Measurements from ENCODE around the gene SAMD14. TPM values are rescaled to one million over a fixed set of nuclear protein-coding genes. Genes with fewer than 3 reads are reported as not detected.

Gene SAMD14
- total RNA-seq, 2 experiments from 2014 or later = 0.59 TPM; not detected in 1

DNA sequence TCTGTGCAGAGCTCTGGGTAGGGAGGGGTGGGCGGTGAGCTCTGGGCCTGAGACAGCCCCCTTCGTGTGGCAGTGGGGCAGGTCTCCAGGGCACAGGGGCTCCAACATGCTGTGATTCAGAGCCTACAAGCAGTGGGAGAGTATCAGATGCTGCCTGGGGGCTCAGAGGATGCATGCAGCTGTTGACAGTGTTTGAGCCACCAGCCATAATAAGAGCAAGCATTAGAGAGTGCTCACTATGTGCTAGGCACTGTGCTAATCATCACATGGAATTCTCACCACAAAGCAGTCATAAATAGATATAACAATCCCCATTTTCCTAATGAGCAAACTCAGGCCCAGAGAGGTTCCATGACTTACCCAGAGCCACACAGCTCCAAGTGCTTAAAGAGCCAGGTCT lies 26.7 kb downstream of the SAMD14 start:
- intact Hi-C loops (cut with micrococcal nuclease; ENCODE audit: unreplicated experiment) = no loop called here
- BruUV-seq (replicated peaks) = no TSS peak

DNA sequence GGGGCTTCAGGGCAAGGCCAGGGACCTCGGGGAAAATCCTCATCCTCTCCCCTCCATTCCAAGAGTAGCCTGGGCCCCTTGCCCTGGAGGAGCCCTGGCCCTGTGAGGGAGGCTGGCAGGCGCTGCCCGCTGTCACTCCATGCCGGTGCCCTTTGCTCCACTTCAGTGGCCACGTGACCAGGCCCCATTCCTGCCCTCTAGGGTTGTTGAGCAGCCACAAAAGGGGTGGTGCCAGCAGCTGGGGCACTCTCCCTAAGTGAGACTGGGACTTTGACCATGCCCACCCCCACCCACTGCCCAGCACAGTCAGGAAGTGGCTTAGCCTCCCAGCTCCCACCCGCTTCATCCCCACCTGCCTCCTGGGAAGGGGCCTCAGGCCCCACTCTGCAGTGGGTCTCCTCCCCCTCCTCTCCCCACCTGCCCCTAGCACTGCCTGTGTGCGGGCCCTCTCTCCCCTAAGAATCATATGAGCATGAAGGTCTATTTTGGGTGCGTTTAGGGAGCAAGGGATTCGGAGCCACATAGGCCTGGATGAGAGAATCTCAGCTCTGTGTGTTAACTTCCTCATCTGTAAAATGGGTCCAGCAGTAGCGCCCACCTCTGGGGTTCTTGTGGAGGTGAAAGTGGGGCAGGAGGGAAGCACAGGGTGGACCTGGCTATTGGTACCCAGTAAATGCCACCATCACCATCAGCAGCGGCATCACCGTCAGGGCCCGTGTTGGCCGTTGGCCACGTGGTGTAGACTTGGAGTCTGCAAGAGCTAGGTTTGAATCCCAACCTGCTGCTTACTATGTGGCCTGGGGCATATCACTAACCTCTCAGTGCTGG lies 27.6 kb downstream of the SAMD14 start:
- Histone ChIP-seq H3K4me3 (ENCODE audit: low read depth, low read length, poor library complexity, severe bottlenecking) (no peak overlapping the region), H2AFZ (ENCODE audit: low read length) (no peak overlapping the region), H3K4me1 (ENCODE audit: insufficient read depth, low read length, poor library complexity, severe bottlenecking) (no peaks in the 10 kb centered on the region), H3K4me2 (ENCODE audit: low read length) (no peak overlapping the region), H4K20me1 (ENCODE audit: insufficient read depth, low read length) (no peaks in the 10 kb centered on the region), H3K36me3 (ENCODE audit: insufficient read depth, low read length) (no peaks in the 10 kb centered on the region), H3K27ac (ENCODE audit: low read depth, low read length, poor library complexity, severe bottlenecking) (no peak overlapping the region), H3K9me3 (ENCODE audit: low read length) (no peaks in the 10 kb centered on the region), H3K9me2 (ENCODE audit: insufficient read depth, low read length) (no peaks in the 10 kb centered on the region), H3K79me2 (ENCODE audit: insufficient read depth, low read depth, low read length) (no peaks in the 10 kb centered on the region)
- BruUV-seq (replicated peaks) = no TSS peak
- TF ChIP-seq EZH2phosphoT487 (IDR thresholded peaks at IDR 0.05; ENCODE audit: borderline replicate concordance, low read depth, low read length) = no peak
- TF ChIP-seq, protein P1, sequence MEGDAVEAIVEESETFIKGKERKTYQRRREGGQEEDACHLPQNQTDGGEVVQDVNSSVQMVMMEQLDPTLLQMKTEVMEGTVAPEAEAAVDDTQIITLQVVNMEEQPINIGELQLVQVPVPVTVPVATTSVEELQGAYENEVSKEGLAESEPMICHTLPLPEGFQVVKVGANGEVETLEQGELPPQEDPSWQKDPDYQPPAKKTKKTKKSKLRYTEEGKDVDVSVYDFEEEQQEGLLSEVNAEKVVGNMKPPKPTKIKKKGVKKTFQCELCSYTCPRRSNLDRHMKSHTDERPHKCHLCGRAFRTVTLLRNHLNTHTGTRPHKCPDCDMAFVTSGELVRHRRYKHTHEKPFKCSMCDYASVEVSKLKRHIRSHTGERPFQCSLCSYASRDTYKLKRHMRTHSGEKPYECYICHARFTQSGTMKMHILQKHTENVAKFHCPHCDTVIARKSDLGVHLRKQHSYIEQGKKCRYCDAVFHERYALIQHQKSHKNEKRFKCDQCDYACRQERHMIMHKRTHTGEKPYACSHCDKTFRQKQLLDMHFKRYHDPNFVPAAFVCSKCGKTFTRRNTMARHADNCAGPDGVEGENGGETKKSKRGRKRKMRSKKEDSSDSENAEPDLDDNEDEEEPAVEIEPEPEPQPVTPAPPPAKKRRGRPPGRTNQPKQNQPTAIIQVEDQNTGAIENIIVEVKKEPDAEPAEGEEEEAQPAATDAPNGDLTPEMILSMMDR (conservative IDR thresholded peaks at IDR 0.05; ENCODE audit: low read length) = no peak
- DNase-seq (ENCODE audit: low spot score) = no peak
- ChIA-PET POLR2A (no interaction called here), CTCF (ENCODE audit: unreplicated experiment) (no interaction called here)
- intact Hi-C loops (cut with micrococcal nuclease; ENCODE audit: unreplicated experiment) = no loop called here

More for the DNA sequence above, 26.7 kb downstream of the SAMD14 start:
- H3K36me3 ChIP-seq (ENCODE audit: insufficient read depth, low read length) = no peaks in the 10 kb centered on the region
- no peaks in the 10 kb centered on the region for H3K4me1 ChIP-seq (ENCODE audit: insufficient read depth, low read length, poor library complexity, severe bottlenecking)
- H3K79me2 ChIP-seq (ENCODE audit: insufficient read depth, low read depth, low read length) = no peaks in the 10 kb centered on the region
- ChIA-PET CTCF (ENCODE audit: unreplicated experiment) (no interaction called here), POLR2A (no interaction called here)
- no peak for DNase-seq (ENCODE audit: low spot score)
- no peak overlapping the region for H3K4me3 ChIP-seq (ENCODE audit: low read depth, low read length, poor library complexity, severe bottlenecking)
- no peak overlapping the region for H3K27ac ChIP-seq (ENCODE audit: low read depth, low read length, poor library complexity, severe bottlenecking)
- H3K9me2 ChIP-seq (ENCODE audit: insufficient read depth, low read length) = no peaks in the 10 kb centered on the region
- TF ChIP-seq, protein P1 (conservative IDR thresholded peaks at IDR 0.05; ENCODE audit: low read length) = no peak
- TF ChIP-seq EZH2phosphoT487 (IDR thresholded peaks at IDR 0.05; ENCODE audit: borderline replicate concordance, low read depth, low read length) = no peak
- H4K20me1 ChIP-seq (ENCODE audit: insufficient read depth, low read length) = no peaks in the 10 kb centered on the region
- H3K9me3 ChIP-seq (ENCODE audit: low read length) = no peaks in the 10 kb centered on the region
- H3K4me2 ChIP-seq (ENCODE audit: low read length) = no peak overlapping the region
- no peak overlapping the region for H2AFZ ChIP-seq (ENCODE audit: low read length)

Data from OCI-LY7 (cell line).